ENCODE measurements around the gene PRKRIP1.

- TF ChIP-seq CTCF (IDR thresholded peaks at IDR 0.05; ENCODE audit: low read depth, low read length) (no peak), EZH2phosphoT487 (IDR thresholded peaks at IDR 0.05; ENCODE audit: low read depth) (no peak)
Measured at GRCh38 chr7:102467581-102468477, 71.7 kb downstream of the PRKRIP1 start.
